ENCODE data around the gene ATP2B2. TPM values are rescaled to one million over a fixed set of nuclear protein-coding genes. Genes with fewer than 3 reads are reported as not detected.

Gene ATP2B2
- total and polyA plus RNA-seq, 10 of the 15 experiments (the other 5 are each of a cell fraction or from before 2014, with no cell fraction given): 0.04 TPM; not detected in 9

DNA sequence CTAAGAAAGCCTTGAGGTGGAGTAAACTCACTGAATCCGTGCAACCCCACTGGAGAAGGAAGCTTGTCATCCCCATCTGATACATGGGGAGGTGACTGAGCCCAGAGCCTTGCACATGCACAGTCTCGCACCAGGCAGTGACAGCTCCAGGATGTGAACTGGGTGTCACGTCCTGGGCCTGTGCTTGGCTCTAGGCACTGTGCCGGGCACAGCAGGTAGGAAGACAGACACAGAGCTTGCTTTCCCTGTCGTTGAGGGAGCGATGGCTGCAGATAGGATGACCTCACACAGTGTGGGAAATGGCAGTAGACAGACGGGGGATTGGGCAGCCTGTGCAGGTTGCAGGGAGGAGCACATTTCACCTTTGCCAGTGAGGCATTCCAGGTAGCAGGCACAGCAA lies 12.2 kb upstream of the ATP2B2 start:
- H3K79me2 ChIP-seq (ENCODE audit: control insufficient read depth, insufficient read depth, low read length): no peaks in the 10 kb centered on the region
- ChIA-PET SMC1A (ENCODE audit: uncharacterized antibody, unreplicated experiment) (no interaction called here), RAD21 (ENCODE audit: unreplicated experiment) (no interaction called here), POLR2A (no interaction called here), CTCF (no interaction called here)
- no peak overlapping the region for H3K27ac ChIP-seq (ENCODE audit: control insufficient read depth, insufficient read depth)
- H3K36me3 ChIP-seq (ENCODE audit: control insufficient read depth in 2 of 2, insufficient read depth in 2 of 2, low read length in 1 of 2): no peaks in the 10 kb centered on the region
- H3K4me3 ChIP-seq: no peak overlapping the region
- DNase-seq (ENCODE audit: low read depth, low spot score): no peak
- FAIRE-seq: no peak
- ATAC-seq: no peak
- intact Hi-C loops (cut with micrococcal nuclease; ENCODE audit: unreplicated experiment): no loop called here
- no peaks in the 10 kb centered on the region for H3K9me3 ChIP-seq (replicated peaks; ENCODE audit: control insufficient read depth, insufficient read depth, low read length)
- no peak overlapping the region for H3K9ac ChIP-seq (ENCODE audit: control insufficient read depth, insufficient read depth, low read length)
- no TSS peak for BruUV-seq (replicated peaks)
- WGBS (ENCODE audit: insufficient coverage, insufficient replicate concordance, low lambda C conversion rate, missing lambda C conversion rate): 19% methylated on average over 7 of the region's 7 CpGs
- TF ChIP-seq NBN (IDR thresholded peaks at IDR 0.05): no peak
- TF ChIP-seq BMI1 (IDR thresholded peaks at IDR 0.05; ENCODE audit: borderline replicate concordance): no peak
- TF ChIP-seq STAT1 (conservative IDR thresholded peaks at IDR 0.05): no peak
- TF ChIP-seq GABPA (IDR thresholded peaks at IDR 0.05; ENCODE audit: low read depth): no peak
- TF ChIP-seq, protein P1, sequence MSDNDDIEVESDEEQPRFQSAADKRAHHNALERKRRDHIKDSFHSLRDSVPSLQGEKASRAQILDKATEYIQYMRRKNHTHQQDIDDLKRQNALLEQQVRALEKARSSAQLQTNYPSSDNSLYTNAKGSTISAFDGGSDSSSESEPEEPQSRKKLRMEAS (IDR thresholded peaks at IDR 0.05; ENCODE audit: low read depth, low read length): no peak
- TF ChIP-seq SRF (IDR thresholded peaks at IDR 0.05; ENCODE audit: low read depth in 2 of 2, low read length in 2 of 2): no peak
- in situ Hi-C loops (cut with MboI): no loop called here
- H4K20me1 ChIP-seq (ENCODE audit: control insufficient read depth, insufficient read depth): no peaks in the 10 kb centered on the region
- no peaks in the 10 kb centered on the region for H3K4me1 ChIP-seq (ENCODE audit: control insufficient read depth, insufficient read depth, low read length)
- no peak overlapping the region for H2AFZ ChIP-seq (ENCODE audit: control insufficient read depth, low read depth, low read length)
- peaks cover 0 to 3% of the 10 kb centered on the region in 2 experiments; a peak in 3 of 4 replicates for H3K27me3 ChIP-seq (replicated peaks in 1 of 2; ENCODE audit: control insufficient read depth in 2 of 2, insufficient read depth in 2 of 2, low read length in 1 of 2)
- H3K4me2 ChIP-seq (ENCODE audit: control insufficient read depth, insufficient read depth): no peak overlapping the region

- DNase-seq (ENCODE audit: low read depth, low spot score): no peak
- ChIA-PET SMC1A (ENCODE audit: uncharacterized antibody, unreplicated experiment) (no interaction called here), CTCF (no interaction called here), RAD21 (ENCODE audit: unreplicated experiment) (no interaction called here), POLR2A (no interaction called here)
- Histone ChIP-seq H2AFZ (ENCODE audit: control insufficient read depth, low read depth, low read length) (no peak overlapping the region), H3K4me3 (no peak overlapping the region), H3K4me1 (ENCODE audit: control insufficient read depth, insufficient read depth, low read length) (no peaks in the 10 kb centered on the region), H3K27ac (ENCODE audit: control insufficient read depth, insufficient read depth) (no peak overlapping the region), H3K9me3 (replicated peaks; ENCODE audit: control insufficient read depth, insufficient read depth, low read length) (no peaks in the 10 kb centered on the region), H3K36me3 (ENCODE audit: control insufficient read depth in 2 of 2, insufficient read depth in 2 of 2, low read length in 1 of 2) (no peaks in the 10 kb centered on the region), H3K27me3 (replicated peaks in 1 of 2; ENCODE audit: control insufficient read depth in 2 of 2, insufficient read depth in 2 of 2, low read length in 1 of 2) (peaks cover 0 to 3% of the 10 kb centered on the region in 2 experiments; a peak in 2 of 4 replicates), H3K4me2 (ENCODE audit: control insufficient read depth, insufficient read depth) (no peak overlapping the region), H3K9ac (ENCODE audit: control insufficient read depth, insufficient read depth, low read length) (no peak overlapping the region), H4K20me1 (ENCODE audit: control insufficient read depth, insufficient read depth) (no peaks in the 10 kb centered on the region), H3K79me2 (ENCODE audit: control insufficient read depth, insufficient read depth, low read length) (no peaks in the 10 kb centered on the region)
- no peak for ATAC-seq
- BruUV-seq (replicated peaks): no TSS peak
- no peak for FAIRE-seq
- intact Hi-C loops (cut with micrococcal nuclease; ENCODE audit: unreplicated experiment): no loop called here
- WGBS (ENCODE audit: insufficient coverage, insufficient replicate concordance, low lambda C conversion rate, missing lambda C conversion rate): 33% methylated on average over 14 of the region's 14 CpGs
- in situ Hi-C loops (cut with MboI): no loop called here
- TF ChIP-seq PKNOX1 (IDR thresholded peaks at IDR 0.05): no peak
- no peak for TF ChIP-seq LARP7 (IDR thresholded peaks at IDR 0.05)
- TF ChIP-seq, protein P2, sequence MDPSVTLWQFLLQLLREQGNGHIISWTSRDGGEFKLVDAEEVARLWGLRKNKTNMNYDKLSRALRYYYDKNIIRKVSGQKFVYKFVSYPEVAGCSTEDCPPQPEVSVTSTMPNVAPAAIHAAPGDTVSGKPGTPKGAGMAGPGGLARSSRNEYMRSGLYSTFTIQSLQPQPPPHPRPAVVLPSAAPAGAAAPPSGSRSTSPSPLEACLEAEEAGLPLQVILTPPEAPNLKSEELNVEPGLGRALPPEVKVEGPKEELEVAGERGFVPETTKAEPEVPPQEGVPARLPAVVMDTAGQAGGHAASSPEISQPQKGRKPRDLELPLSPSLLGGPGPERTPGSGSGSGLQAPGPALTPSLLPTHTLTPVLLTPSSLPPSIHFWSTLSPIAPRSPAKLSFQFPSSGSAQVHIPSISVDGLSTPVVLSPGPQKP (IDR thresholded peaks at IDR 0.05; ENCODE audit: low read depth, low read length): no peak
- no peak for TF ChIP-seq TCF12 (IDR thresholded peaks at IDR 0.05; ENCODE audit: low read depth, low read length)
- TF ChIP-seq MTA3 (IDR thresholded peaks at IDR 0.05; ENCODE audit: borderline replicate concordance, low read length): no peak
Measured at GRCh38 chr3:10516544-10517452, 11.4 kb upstream of the ATP2B2 start.
